GM12801 (cell line): Measurements from ENCODE around the gene NOTCH2.

Source experiments
- TF ChIP-seq, protein P1 (sequence below): IDR thresholded peaks from one replicate; pipeline ENCODE4 v1.5.1; 2011; ENCODE audit warnings: control low read depth; ENCODE audit not compliant: insufficient read length; ENCODE audit errors: extremely low read depth

The NOTCH2 gene

DNA sequence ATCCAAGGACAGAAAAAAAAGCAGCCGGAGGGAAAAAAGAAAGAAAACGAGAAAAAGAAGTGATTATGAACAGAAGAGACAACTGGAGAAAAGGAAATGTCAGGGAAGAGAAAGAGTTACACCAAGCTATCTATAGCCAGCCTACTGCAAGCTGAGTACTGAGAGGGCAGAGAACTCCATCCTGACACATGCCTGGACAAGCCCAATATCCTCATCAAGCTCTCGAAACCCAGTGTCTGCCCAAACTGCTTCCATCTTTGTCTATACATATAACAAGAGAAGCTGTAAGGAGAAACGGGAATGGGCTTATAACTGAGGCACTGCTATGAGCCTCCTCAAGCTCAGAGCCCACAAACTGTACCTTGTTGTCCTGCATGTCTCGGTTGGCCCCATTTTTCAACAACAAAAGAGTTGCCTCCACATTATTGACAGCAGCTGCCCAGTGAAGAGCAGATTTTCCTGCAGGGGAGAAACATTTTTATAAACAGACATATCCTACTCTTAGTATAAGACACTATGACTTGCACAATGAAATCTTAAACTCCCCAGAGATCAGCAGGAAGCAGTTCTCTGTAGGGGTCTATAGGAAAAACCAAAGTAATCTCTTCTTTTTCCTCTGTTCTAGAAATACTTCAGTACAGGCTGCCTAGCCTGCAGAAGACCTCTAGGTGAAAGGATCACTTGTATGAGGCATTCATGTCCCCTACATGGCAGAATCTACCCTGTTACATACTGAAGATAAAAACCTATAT is 152.0 kb downstream of the NOTCH2 start:
- TF ChIP-seq, protein P1, sequence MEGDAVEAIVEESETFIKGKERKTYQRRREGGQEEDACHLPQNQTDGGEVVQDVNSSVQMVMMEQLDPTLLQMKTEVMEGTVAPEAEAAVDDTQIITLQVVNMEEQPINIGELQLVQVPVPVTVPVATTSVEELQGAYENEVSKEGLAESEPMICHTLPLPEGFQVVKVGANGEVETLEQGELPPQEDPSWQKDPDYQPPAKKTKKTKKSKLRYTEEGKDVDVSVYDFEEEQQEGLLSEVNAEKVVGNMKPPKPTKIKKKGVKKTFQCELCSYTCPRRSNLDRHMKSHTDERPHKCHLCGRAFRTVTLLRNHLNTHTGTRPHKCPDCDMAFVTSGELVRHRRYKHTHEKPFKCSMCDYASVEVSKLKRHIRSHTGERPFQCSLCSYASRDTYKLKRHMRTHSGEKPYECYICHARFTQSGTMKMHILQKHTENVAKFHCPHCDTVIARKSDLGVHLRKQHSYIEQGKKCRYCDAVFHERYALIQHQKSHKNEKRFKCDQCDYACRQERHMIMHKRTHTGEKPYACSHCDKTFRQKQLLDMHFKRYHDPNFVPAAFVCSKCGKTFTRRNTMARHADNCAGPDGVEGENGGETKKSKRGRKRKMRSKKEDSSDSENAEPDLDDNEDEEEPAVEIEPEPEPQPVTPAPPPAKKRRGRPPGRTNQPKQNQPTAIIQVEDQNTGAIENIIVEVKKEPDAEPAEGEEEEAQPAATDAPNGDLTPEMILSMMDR = no peak

DNA sequence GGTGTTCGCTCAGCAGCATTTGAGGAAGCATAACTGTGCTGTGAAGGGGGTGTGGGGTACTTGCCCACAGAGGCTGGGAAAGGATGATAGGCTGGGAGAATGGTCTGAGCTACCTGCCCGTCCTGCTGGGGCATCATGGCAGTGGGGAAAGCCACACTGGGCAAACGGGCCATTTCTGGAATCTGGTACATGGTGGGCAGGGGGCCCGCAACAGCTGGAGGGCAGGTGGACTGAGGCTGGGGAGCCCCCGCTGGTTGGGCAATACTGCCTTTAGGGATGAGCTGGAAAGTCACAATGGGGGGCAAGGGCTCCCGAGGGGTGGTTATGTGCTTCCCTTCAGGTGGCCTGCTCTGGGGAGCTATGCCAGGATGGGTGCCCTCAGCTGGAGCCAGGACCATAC is 153.9 kb downstream of the NOTCH2 start:
- TF ChIP-seq, protein P1 = no peak

DNA sequence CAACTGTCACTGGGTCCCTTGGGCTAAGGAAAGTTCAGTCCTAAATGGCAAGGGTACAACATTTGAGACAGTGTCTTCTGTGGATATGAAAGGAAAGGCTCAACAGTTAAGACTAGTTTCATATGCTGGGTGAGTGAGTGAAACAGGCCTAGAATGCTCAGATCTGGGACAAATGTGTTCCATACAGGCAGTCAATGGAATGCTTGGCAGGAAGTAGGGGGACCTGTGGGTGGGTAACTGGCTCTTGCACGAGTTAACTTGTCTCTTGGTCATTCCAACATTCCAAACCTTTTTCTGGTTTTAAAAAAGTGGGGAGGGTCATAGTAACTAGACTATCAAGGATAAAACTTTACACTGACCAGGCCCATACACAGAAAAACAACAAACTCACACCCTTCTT is 155.4 kb downstream of the NOTCH2 start:
- TF ChIP-seq, protein P1 = no peak

DNA sequence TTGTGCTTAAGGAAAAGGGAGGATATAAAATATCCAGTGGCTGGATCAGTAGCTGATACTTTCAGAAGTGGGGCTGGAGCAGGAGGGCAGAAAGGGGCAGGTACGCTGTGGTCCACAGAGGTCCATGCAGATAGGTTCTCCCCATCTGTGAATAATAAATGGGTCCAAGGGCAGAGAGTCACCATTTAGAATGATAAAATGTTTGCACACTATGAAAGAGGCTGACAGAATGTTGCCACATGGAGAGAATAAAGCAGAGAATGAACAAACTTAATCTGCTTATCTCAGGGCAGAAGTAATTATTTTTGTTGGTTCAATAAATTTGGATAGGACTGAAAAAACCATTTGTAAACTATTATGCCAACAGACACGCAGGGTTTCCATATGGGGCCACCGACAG is 156.5 kb downstream of the NOTCH2 start:
- TF ChIP-seq, protein P1 = no peak

DNA sequence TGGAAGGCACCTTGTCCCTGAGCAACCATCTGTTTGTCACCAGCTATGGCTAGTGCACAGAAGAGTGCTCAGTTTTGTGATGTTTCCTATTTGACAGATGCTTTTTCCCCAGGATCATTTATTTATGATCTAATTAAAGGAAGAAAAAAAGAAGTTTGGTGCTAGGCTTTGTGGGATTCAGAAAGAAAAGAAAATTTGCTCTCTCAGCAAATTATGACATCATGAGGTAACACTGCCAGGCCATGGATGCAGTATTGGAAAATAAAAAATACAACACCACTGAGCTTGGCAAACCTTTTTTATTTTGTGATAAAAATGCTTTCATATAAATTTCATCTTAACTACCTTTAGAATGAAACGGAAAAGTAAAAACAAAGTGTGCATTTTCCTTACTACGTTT is 157.7 kb downstream of the NOTCH2 start:
- TF ChIP-seq, protein P1 = no peak

DNA sequence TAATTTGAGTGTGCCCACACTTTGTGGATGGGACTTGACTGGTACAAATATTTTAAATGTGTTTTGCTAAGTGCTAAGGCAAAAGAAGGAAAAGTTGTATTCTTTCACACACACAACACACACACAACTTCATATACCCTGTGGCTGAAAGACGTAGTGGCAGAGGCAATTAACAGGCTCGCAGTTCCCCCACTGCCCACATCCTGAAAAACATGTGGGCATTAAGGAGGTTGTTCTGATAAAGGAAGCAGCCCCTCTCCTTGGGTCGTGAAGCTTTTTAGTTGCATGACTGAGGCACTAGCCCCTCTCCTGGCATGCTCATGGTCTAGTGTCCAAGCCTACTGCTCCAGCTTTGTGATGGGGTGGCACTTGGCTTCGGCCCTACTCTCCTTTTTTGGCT is 158.8 kb downstream of the NOTCH2 start:
- TF ChIP-seq, protein P1 = no peak

DNA sequence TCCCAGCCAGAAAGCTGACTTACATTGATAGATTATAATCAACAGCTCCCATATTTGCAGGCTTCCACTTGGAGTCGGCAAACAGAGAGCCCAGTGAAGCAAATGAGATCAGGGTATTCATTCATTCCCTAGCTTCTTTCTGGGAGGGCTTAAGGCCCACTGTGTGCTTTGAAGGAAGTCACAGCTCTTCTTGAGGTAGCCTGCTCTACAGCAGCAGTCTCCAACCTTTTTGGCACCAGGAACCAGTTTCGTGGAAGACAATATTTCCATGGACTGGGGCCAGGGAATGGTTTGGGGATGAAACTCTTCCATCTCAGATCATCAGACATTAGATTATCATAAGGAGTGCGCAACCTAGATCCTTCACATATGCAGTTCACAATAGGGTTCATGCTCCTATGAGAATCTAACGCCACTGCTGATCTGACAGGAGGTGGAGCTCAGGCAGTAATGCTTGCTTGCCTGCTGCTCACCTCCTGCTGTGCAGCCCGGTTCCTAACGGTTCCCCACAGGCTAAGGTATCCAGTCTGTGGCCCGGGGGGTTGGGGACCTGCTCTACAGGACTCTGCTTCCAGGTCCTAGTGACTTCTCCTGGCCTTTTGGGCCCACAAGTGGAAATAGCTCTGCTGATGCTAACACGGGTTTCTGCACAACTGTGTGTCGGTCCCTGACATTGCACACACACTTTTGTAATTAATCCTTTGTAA is 159.4 kb downstream of the NOTCH2 start:
- TF ChIP-seq, protein P1 = no peak
